ENCODE data around the gene ASMTL. TPM values are rescaled to one million over a fixed set of nuclear protein-coding genes. Genes with fewer than 3 reads are reported as not detected.

The ASMTL gene
- total RNA-seq, 4 donors from 2014 or later: 29.7 to 56.1 (median 42.4) TPM

GRCh38 chrX:1387141-1387776, 65.5 kb downstream of the ASMTL start:
- 95 to 96% methylated on average over 24 to 43 of the region's 43 CpGs for WGBS, 2 donors
- intact Hi-C loops (cut with DNase I): no loop called here
- TF ChIP-seq CTCF (IDR thresholded peaks at IDR 0.05) (no peak), POLR2A (IDR thresholded peaks at IDR 0.05) (no peak)
- DNase-seq: no peak
- H3K4me3 ChIP-seq (replicated peaks in 1 of 3): no peak overlapping the region
- H3K9me3 ChIP-seq: no peaks in the 10 kb centered on the region
- peaks cover 58 to 63% of the 10 kb centered on the region in 2 donors for H3K36me3 ChIP-seq
- H3K4me1 ChIP-seq: peaks cover 16 to 20% of the 10 kb centered on the region in 2 donors
- H3K27me3 ChIP-seq: no peaks in the 10 kb centered on the region
- H3K27ac ChIP-seq: no peak overlapping the region

- Histone ChIP-seq H3K27ac (no peak overlapping the region), H3K9me3 (no peaks in the 10 kb centered on the region), H3K4me3 (replicated peaks in 1 of 3) (no peak overlapping the region), H3K36me3 (peaks cover 58 to 63% of the 10 kb centered on the region in 2 donors), H3K27me3 (no peaks in the 10 kb centered on the region), H3K4me1 (peaks cover 16 to 20% of the 10 kb centered on the region in 2 donors)
- no peak for TF ChIP-seq CTCF (IDR thresholded peaks at IDR 0.05)
- TF ChIP-seq POLR2A (IDR thresholded peaks at IDR 0.05): no peak
- intact Hi-C loops (cut with DNase I): no loop called here
- DNase-seq: no peak
- WGBS, 2 donors: 95% methylated on average over 32 to 40 of the region's 41 CpGs
Observed at GRCh38 chrX:1386338-1387127, 66.2 kb downstream of the ASMTL start.

- intact Hi-C loops (cut with DNase I): no loop called here
- 94 to 95% methylated on average over 34 to 36 of the region's 36 CpGs for WGBS, 2 donors
- Histone ChIP-seq H3K9me3 (no peaks in the 10 kb centered on the region), H3K27me3 (no peaks in the 10 kb centered on the region), H3K36me3 (peaks cover 56 to 63% of the 10 kb centered on the region in 2 donors), H3K27ac (no peak overlapping the region), H3K4me3 (replicated peaks in 1 of 3) (no peak overlapping the region), H3K4me1 (peaks cover 10 to 14% of the 10 kb centered on the region in 2 donors)
- TF ChIP-seq POLR2A (IDR thresholded peaks at IDR 0.05): no peak
- no peak for TF ChIP-seq CTCF (IDR thresholded peaks at IDR 0.05)
- no peak for DNase-seq
Observed at GRCh38 chrX:1385253-1386223, 67.2 kb downstream of the ASMTL start.

GRCh38 chrX:1384658-1385252, 68.0 kb downstream of the ASMTL start:
- 93 to 94% methylated on average over 18 of the region's 18 CpGs for WGBS, 2 donors
- DNase-seq: no peak
- Histone ChIP-seq H3K36me3 (peaks cover 48 to 57% of the 10 kb centered on the region in 2 donors), H3K4me1 (peaks cover 2 to 9% of the 10 kb centered on the region in 2 donors), H3K27ac (no peak overlapping the region), H3K27me3 (no peaks in the 10 kb centered on the region), H3K9me3 (no peaks in the 10 kb centered on the region), H3K4me3 (replicated peaks in 1 of 3) (no peak overlapping the region)
- intact Hi-C loops (cut with DNase I): no loop called here
- TF ChIP-seq CTCF (IDR thresholded peaks at IDR 0.05) (no peak), POLR2A (IDR thresholded peaks at IDR 0.05) (no peak)
